Kidney epithelial cell (primary cell): ENCODE data around the gene KCNQ2. TPM values are rescaled to one million over a fixed set of nuclear protein-coding genes. Genes with fewer than 3 reads are reported as not detected.

Experiments
- DNase-seq: peaks from one replicate; pipeline ENCODE4 v3.0.0-alpha.2; 2010; ENCODE audit warnings: low read depth
- H3K27me3 ChIP-seq: 2 replicates; pipeline ENCODE4 v1.6.0; 2011; ENCODE audit warnings: low read length; ENCODE audit not compliant: control insufficient read depth, insufficient read depth
- H3K36me3 ChIP-seq: 2 replicates; pipeline ENCODE4 v1.5.1; 2011; ENCODE audit warnings: low read length; ENCODE audit not compliant: control insufficient read depth, insufficient read depth
- H3K4me3 ChIP-seq: 2 replicates; pipeline ENCODE4 v1.5.1; 2011; ENCODE audit warnings: low read depth, mild to moderate bottlenecking, control low read depth, low read length
- total RNA-seq: library from RNA; depleted of rRNA; stranded (reverse); fragments of >200 nt; gene quantifications from 2 replicates; pipeline ENCODE4 v1.2.3, GENCODE V29; 2015
- TF ChIP-seq, protein P1 (sequence below): IDR thresholded peaks from 2 replicates; pipeline ENCODE4 v1.5.1; 2011; ENCODE audit warnings: mild to moderate bottlenecking, moderate library complexity, low read length, control low read depth, inconsistent platforms; ENCODE audit not compliant: insufficient read depth, poor library complexity, severe bottlenecking

KCNQ2 gene
- total RNA-seq, 1 donor from 2014 or later, result 0.04 TPM

DNA sequence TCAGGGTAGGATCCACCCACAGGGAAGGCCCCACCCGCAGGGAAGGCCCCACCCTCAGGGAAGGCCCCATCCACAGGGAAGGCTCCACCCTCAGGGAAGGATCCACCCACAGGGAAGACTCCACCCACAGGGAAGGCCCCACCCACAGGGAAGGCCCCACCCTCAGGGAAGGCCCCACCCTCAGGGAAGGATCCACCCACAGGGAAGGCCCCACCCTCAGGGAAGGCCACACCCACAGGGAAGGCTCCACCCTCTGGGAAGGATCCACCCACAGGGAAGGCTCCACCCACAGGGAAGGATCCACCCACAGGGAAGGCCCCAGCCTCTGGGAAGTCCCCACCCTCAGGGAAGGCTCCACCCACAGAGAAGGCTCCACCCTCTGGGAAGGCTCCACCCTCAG, 40.5 kb downstream of the KCNQ2 start:
- Histone ChIP-seq H3K4me3 (no peak overlapping the region), H3K36me3 (no peaks in the 10 kb centered on the region), H3K27me3 (peaks cover 5% of the 10 kb centered on the region)
- no peak for DNase-seq
- TF ChIP-seq, protein P1, sequence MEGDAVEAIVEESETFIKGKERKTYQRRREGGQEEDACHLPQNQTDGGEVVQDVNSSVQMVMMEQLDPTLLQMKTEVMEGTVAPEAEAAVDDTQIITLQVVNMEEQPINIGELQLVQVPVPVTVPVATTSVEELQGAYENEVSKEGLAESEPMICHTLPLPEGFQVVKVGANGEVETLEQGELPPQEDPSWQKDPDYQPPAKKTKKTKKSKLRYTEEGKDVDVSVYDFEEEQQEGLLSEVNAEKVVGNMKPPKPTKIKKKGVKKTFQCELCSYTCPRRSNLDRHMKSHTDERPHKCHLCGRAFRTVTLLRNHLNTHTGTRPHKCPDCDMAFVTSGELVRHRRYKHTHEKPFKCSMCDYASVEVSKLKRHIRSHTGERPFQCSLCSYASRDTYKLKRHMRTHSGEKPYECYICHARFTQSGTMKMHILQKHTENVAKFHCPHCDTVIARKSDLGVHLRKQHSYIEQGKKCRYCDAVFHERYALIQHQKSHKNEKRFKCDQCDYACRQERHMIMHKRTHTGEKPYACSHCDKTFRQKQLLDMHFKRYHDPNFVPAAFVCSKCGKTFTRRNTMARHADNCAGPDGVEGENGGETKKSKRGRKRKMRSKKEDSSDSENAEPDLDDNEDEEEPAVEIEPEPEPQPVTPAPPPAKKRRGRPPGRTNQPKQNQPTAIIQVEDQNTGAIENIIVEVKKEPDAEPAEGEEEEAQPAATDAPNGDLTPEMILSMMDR, result no peak

DNA sequence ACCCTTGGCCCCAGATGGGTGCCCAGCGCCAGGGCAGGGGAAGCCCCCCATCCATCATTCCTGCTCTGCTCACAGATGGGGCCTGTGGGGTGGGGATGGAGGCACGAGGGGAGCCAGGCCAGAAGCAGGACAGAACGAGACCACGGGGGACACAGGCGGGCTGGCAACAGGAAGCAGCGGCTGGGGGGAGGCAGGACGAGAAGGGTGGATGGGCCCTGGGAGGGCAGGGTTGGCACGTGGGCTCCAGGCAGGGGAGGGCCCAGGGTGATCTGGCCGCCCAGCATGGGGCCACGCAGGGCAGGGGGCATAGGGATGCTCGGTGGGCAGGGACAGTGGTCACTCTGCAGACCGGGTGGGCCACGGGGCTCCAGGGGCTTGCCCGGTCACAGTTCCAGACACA, 41.6 kb downstream of the KCNQ2 start:
- no peak overlapping the region for H3K4me3 ChIP-seq

DNA sequence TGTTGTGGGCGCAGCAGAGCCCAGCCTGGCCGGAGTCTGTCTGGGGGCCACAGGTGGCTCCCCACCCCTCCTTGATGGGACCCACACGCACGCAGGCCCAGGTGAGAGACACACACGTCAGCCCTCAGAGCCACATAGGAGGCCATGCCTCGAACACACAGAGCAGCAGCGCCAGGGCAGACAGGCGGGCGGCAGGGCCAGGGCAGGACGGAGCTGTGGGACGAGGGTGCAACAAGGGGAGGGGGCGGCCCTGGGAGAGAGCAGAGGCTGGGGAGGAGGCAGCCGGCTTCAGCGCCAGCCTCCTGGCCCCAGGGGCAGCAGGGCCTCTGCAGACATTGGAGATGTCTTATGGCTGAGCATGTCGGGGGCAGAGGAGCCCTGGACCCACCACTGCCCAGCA, 42.5 kb downstream of the KCNQ2 start:
- TF ChIP-seq, protein P1, result no peak
- H3K36me3 ChIP-seq, result no peaks in the 10 kb centered on the region
- peaks cover 5% of the 10 kb centered on the region for H3K27me3 ChIP-seq
- DNase-seq, result no peak
- H3K4me3 ChIP-seq, result no peak overlapping the region

More for the DNA sequence above, 41.6 kb downstream of the KCNQ2 start:
- peaks cover 5% of the 10 kb centered on the region for H3K27me3 ChIP-seq
- TF ChIP-seq, protein P1, result no peak
- H3K36me3 ChIP-seq, result no peaks in the 10 kb centered on the region
- DNase-seq, result no peak

DNA sequence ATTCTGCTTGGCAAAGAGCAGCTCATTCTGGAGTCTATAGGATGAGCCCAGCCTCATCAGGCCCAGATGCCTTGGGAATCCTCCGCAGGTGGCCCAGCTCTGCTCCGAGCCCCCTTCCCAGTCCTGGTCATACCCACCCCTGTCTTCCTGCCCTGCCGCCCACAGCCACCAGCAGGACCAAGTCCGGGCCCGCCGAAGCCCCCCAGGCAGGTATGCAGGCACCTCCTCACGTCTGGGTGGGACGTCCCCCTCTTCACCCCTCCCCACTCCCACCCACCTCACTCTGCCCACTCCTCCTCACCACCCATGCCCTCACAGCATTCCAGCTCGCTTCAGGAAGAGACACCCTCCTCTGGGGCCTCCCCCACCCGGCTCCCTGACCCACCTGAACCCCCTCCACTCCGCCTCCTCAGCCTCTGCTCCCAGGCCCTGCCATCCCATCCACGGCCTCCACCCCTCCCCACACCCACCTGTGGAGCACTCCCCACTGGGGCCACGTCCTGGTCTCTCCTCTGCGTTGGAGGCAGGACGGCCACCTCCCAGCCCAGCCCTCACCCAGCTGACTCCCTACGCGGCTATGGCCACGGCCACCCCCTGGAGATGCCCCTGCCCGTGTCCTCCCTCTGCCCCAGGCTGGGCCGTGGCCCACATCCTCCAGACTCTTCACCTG, 43.4 kb downstream of the KCNQ2 start:
- peaks cover 5% of the 10 kb centered on the region for H3K27me3 ChIP-seq

DNA sequence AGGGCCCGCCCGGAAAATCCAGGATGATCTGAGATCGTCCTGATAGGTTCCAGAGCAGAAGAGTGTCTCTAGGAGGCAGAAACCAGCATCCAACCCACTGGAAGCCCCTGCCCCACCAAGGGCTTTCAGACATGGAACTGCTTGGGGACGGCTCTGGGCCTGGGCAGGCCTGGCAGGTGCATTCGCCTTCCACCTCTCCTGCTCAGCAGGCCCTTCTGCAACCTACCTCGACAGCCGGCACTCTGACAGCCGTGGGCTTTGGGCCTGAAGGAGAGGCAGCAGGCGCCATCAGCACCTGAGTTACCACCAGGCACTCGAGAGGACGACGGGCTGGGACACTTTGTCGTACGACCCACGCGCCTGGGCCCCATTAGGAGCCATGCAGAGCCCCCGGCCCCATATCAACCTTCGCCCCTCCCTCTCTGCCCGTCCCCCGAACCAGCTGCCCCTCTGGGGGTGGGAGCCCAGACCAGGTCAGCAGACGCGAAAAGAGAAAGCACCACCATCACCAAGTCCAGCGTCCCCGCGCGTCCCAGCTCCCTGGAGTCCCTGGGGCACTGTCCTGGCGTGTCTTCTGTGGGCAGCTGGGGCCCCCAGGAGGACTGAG, 44.6 kb downstream of the KCNQ2 start:
- H3K27me3 ChIP-seq, result peaks cover 5% of the 10 kb centered on the region

More for the DNA sequence above, 43.4 kb downstream of the KCNQ2 start:
- DNase-seq, result no peak
- no peaks in the 10 kb centered on the region for H3K36me3 ChIP-seq
- TF ChIP-seq, protein P1, result no peak
- H3K4me3 ChIP-seq, result no peak overlapping the region

More for the DNA sequence above, 44.6 kb downstream of the KCNQ2 start:
- DNase-seq, result no peak
- TF ChIP-seq, protein P1, result no peak
- Histone ChIP-seq H3K4me3 (no peak overlapping the region), H3K36me3 (no peaks in the 10 kb centered on the region)
